GM21825 (cell line): ENCODE measurements around the gene DNMBP.
"Not testable (repeated sequence)": the region's sequence is repeated elsewhere in the genome, so short reads cannot be mapped to it uniquely, and the experiment has no call there.

Source experiments
- ATAC-seq: cut with Tn5 transposase; IDR thresholded peaks from one replicate; pipeline ENCODE4 v1.9.1; 2021; ENCODE audit warnings: mild to moderate bottlenecking, moderate library complexity; ENCODE audit not compliant: unreplicated experiment

Gene DNMBP

DNA sequence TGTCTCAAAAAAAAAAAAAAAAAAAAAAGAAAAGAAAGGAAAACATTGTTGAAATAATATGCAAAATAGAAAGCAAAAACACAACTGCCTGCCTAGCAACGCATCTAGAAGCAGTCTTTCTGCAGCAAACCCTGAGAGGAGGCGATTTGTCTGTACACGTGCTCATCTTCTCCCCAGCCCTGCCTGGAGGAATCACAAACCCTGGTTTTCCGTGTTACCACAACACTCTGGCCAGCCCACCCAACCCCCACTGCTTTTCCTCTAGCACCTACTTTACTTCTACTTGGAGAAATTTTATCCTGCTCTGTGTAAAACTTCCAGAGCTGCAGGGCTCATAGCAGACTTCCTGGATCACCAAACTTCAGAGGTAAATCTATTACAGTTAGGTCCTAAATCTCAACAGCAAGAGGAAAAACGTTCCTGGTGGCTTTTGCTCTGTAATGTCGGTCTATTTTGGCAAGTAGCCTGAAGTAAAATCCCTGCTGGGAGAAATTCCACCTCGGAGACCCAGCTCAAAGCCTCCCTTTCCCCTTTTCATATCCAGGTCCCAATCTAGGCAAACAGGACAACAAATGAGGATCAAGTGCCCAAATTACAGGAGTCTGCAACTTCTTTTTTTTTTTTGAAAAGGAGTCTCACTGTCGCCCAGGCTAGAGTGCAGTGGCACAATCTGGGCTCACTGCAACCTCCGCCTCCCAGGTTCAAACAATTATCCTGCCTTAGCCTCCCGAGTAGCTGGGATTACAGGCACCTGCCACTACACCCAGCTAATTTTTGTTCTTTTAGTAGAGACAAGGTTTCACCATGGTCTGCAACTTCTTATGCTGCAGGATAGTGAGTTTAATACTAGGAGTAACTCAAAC is 91.6 kb downstream of the DNMBP start:
- no peak for ATAC-seq

DNA sequence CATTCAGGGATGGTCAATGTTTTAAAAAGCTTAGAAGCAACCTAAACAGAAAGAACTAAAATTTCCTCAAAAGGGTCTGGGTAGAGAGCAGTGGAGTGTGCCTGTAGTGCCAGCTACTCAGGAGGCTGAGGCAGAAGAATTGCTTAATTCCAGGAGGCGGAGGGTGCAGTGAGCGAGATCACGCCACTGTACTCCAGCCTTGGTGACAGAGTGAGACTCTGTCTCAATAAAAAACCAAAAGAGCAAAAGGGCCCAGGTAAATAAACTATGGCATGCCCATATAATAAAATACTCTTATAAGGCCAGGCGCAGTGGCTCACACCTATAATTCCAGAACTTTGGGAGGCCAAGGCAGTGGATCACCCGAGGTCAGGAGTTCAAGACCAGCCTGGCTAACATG is 93.0 kb downstream of the DNMBP start:
- no peak for ATAC-seq

DNA sequence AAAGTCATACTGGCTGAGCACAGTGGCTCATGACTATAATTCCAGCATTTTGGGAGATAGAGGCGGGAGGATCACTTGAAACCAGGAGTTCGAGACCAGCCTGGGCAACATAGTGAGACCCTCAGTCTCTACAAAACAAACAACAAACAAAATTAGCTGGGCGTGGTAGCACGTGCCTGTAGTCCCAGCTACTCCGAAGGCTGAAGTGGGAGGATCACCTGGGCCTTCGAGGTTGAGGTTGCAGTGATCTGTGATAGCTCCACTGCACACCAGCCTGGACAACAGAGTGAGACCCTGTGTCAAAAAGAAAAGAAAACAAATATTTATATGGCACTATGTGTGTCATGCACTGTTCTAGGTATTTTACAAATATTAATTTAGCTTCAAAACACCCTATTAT is 94.3 kb downstream of the DNMBP start:
- no peak for ATAC-seq

DNA sequence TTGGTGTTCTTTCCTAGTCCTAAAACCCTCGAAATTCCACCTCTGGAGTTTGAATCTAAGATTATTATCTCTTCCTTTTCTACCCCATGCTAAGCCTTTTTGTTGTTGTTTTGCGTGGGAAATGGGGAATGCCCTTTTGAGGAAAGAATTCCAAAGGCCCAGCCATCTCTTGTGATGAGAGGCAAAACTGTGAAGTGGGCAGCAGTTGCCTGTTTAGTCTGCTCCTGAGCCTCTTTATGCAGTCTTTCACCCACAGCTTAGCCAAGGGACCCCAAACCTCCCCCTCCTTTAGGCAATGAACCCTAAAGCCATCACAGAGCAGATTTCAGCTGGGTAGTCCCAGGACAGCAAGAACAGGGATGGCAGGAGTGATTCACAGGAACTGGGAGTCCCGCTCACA is 95.5 kb downstream of the DNMBP start:
- no peak for ATAC-seq

DNA sequence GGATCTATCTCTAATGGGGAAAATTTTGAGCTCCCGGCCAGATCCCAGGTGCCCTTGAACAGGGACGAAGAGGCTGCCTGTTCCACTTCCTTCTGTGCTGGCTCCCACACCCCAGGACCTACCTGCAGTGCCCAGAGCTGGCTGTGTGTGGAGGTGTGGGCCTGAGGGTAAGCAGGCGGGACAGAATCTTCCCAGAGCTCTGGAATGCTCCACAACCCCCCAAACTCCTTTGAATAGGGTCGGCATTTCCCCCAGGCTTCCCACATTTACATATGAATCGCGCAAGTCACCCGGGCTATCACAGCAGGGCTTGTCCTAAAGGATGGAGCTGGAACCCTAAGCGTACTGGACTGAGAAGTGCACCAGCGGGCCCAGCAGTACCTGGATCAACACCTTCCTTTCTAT is 95.9 kb downstream of the DNMBP start:
- no peak for ATAC-seq

DNA sequence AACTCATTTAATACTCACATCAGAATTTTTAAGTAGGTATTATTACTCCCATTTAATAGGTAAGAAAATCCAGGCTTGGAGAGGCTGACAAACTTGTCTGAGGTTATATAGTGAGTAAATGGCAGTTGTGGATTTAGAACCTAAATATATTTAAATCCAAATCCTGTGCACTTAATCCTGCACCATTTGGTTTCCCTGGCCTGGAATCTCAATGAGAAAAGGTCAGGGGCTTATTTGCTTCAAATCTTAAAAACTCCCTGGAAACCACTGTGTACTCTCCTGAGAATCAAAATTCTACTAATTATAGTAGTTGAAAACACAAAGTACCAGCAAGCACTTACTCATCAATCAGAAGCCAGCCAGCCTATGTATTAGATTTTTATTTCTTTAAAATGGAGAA is 97.7 kb downstream of the DNMBP start:
- ATAC-seq: no peak

DNA sequence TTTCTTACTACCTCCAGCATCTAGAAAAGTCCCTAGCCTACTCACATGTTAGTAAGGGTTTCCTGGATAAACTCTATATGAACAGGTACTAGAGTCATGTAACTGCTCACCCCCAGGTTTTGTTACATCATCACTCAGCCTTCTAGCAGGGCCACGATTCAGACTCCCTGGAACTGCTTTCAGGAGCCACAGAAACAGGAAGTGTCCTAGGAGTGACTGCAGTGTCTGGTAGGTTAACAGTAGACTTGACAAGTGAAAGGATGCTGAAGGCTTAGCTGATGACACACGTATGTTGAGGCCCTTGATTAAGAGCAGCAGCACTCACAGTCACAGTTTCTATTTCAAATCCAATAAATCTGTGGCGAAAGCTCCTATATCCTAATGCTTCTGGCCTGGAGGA is 101.2 kb downstream of the DNMBP start:
- no peak for ATAC-seq

DNA sequence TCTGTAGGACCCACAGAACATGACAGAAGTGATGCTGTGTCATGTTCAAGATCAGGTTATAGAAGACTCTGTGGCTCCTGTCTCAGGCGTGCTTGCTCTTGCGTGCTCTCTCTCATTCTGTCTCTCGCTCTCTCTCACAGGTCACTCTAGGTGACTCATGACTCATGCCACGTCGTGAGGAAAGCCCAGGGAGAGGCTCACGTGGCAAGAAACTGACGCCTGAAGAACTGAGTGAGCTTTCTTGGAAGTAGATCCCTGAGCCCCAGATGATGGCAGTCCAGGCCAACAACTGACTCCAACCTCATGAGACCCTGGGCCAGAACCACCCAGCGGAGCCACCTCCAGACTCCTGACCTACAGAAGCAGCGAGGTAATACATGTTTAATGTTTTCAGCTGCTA is 103.3 kb downstream of the DNMBP start:
- ATAC-seq: no peak

DNA sequence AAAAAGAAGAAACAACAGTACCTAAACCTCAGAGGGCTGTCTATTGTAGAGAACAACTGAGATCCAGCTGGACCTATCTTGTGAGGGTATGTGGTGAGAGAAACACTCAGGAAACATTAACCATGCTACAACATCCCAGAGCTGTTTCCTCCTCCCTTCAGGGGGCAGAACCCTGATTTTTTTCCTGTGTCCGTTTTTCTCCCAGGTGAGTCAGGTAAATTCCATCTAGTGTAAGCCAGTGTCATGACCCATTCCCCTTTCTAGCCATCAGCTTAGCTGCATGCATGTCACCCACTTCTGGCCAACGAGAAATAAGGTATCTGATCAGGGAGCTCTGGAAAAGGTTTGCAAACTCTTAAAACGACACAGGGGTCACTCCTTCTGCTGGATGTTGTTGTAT is 103.8 kb downstream of the DNMBP start:
- no peak for ATAC-seq

DNA sequence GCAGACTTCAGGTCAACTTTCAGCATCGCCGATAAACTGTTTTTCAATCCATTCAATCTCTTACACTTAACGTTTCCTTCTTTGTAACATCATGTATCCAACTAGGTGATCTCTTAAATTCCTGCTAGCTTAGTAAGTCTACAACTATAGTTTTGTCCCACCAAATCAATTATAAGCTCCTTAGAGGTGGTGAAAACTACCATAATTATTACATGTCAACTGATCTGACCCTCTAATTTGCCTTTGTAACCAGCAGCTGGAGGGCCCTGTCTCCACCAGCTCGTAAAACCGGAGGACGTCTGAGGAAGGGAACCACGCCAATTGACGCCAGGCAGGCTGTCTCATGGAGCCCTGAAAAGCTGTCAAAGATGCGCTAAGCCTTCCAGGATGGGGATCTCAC is 113.9 kb downstream of the DNMBP start:
- no peak for ATAC-seq

DNA sequence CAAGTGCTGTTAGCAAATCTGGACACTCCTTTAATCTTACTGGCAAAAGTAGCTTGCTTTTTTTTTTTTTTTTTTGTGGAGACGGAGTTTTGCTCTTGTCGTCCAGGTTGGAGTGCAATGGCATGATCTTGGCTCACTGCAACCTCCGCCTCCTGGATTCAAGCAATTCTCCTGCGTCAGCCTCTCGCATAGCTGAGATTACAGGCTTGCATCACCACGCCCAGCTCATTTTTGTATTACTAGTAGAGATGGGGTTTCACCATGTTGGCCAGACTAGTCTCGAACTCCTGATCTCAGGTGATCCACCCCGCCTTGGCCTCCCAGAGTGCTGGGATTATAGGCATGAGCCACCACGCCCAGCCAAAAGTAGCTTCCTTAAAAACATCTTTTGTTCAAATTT is 114.7 kb downstream of the DNMBP start:
- ATAC-seq: not testable (repeated sequence)

DNA sequence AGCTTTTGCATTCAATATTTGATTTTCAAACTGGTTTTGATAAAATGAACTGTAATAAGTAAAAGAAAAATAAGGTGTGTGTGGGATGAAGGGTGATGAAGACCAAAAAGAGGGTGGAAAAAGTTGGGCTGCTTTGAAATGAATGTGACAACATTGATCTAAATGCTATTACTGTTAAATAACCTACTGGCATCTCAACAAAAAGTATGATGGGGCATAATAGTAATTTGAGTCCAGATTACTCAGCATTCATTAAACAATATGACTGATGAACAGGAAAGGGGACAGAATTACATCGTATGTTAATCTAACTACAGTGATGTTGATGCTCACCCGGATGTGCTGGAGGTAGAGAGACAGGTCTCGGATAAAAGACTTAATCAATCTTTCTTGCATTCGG is 115.1 kb downstream of the DNMBP start:
- ATAC-seq: no peak

DNA sequence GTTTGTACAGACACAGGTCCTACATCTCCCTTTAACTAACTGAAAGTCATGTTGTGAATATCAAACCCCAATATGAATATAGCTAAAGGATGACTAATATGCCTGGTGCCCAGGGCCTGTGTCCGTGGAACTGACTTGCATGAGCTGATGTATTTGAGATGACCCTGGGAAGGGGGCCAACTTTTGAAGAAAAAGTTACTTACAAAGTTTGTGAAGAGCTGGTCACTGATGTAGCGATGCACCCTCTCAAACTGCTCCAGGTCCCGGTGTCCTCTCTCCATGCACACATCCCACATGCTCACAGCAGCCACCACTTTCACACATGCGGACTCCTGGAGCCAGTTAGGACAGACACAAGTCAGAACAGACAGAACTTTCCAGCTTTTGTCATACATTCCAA is 121.1 kb downstream of the DNMBP start:
- no peak for ATAC-seq

DNA sequence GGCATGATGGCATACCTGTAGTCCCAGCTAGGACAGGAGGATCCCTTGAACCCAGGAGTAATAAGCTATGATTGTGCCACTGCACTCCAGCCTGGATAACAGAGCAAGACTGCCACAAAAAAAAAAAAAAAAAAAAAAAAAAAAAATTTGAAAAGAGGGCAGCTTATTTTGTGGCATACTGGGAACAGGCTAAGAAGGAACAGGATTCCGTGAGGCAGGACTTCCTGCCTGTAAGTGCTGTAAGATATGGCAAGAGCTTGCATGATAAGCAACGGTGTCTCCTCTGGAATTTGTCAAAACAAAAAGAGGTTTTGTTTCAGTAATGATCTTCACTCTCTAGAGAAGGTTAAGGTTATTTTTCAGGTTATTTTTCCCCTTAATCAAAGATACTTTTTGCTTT is 126.2 kb downstream of the DNMBP start:
- ATAC-seq: no peak

DNA sequence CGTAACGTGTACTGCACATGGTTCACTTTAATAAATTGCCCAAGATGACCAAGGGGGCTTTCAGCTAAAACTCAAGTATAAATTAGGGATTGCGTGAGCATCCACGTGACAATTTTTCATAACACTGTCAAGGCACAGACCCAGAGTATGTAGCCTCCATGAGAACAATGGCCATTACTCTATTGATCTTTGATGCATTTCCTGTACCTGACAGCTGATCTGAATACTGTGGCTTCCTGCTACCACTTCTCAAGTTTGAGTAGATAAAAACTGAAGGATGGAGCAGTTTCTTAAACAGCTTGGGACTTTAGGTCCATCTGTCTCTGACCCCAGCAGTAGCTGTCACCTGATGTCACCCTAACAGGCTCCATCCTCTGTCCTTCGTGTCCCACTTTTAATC is 128.4 kb downstream of the DNMBP start:
- ATAC-seq: no peak

DNA sequence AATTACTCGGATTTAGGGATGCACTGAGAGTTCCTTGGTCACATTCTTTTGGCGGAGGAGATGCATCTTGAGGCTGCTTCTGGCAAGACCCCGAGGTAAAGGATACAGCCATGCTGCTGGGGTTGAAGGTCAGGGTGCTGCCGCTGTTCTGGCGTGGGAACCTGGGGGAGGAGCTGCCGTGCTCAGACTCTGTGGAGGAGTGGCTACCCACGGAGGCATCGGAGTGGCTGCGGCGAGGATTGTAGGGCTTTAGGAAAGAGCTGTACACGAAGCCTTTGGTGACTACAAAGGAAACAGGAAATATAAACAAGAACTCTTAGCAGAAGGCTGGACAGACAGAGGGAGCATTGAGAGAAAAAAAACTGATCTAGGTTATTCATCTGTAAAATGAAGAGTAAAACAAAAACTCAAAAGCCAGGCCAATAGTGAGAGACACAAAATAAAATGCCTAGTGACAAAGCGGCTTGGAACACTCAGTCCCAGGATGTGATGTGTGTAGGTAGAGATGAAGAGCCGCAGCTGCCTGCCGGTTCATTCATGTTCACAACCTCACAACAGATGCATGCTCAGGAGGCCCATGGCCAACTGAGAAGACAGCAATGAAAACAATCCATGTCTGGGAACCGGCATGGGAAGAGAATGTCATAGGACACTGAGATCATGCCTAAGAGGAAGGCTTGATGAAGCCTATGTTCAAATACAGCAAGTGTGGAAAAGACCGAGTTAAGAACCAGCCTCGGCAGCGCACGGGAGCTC is 129.5 kb downstream of the DNMBP start:
- no peak for ATAC-seq

DNA sequence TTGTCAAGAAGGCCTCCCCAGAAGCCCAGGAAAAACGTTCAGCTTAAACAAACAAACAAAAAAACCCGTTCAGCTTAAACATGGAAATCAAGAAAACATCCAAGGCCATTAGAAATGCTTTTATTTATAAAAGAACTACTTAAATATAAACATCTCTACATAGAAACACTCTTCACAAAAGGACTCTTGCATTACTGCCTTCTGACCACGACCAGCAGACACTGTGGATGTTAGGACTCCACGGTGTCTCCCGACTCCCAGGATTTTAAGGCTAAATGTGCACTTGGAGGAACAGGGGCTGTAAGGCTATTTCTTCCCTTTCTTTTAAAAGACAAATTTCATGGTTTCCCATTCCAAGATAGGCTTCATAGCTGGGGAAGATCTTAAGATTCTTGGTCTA is 134.3 kb downstream of the DNMBP start:
- ATAC-seq: no peak

DNA sequence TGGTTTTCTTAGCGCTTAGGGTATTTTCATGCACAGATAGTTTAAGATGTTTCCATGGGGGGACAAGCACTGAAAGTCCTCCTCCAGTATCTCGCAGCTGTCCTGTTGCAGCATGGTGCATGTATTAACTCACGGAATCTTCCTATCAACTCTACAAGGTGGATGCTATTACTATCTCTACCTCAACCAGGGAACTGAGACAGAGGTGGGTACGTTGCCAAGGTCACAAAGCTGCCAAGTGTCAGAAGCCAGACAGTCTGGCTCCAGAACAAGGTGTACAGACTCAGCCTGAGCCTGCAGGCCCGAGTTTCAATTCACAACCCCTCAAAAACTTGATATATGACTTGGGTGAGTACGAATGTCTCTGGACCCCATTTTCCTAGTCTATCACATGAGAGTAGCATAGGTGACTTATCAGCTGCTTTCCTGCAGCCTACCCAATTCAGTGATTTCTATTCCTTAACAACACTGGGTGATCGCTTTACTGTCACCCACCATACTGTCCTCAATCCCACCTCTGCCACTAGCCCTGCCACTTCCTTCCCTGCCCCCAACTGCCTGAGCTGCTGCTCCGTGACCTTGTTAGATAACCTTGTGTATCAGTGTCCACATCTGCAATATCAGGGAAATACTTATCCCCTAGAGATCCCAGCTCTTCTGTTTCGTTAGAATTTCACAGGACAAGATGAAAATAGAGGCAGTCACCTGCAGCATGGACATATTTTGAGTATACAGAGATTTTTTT is 135.2 kb downstream of the DNMBP start:
- no peak for ATAC-seq

DNA sequence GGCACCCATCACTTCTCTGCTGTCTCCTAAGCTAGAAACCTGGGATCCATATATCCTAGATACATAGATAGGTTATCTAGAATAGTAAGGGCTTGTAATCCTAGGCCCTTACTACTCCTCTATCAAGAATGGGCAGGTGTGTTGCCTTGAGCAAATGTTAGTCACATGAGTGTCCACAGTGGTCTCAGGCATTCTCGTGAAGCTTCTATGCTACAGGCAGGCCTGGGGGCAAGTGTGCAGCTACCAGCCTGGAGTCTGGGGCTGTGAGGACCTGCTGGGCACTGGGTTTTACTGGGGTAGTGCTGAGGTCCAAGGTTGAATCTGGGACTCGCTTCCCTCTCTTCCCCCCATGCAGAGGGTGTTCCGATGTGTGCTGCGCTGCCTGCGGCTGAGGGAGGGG is 135.9 kb downstream of the DNMBP start:
- no peak for ATAC-seq

DNA sequence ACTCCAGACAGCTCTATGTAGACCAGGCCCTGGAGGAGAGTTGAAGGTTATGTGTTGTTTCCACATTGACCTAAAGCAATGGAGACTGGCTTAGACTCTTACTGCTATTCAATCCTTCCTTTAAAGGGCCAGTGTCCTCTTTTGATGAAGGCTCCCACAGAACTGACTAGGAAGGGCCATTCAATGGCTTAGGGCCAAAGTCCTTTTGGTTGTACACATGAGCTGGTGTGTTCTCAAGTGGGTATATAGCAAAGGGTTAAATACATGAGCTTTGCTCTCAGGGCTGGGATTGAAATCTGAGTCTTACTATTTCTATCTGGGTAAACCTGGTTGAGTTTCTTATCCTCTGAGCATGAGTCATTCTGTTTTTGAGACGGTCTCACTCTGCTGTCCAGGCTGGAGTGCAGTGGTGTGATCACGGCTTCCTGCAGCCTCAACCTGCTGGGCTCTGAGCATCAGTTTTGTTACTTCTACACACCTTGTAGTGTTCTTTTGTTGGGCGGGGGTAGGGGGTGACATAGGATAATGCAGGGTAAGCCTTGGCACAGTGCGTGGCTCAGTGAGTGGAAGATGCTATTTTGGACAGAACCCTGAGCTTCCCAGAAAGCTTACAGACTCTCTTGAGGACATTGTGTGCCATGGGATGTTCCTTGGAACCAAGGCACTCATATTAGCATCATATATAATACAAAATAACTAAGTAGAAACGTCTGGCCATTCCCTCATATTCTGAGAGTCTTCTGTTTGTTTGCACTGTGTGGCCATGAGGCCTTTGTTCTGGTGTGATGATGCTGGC is 137.2 kb downstream of the DNMBP start:
- ATAC-seq: no peak
